Right lobe of liver (tissue), 6 donors: ENCODE data around the gene MN1. TPM values are rescaled to one million over a fixed set of nuclear protein-coding genes. Genes with fewer than 3 reads are reported as not detected.

ENCODE experiments used
- ATAC-seq, 4 donors: fragments of 200-7000 bp; cut with Tn5 transposase; one replicate each; pipeline ENCODE4 v1.9.1; 2020; ENCODE audit warnings: mild to moderate bottlenecking in 4 of 4, moderate library complexity in 4 of 4
- DNase-seq, 3 donors: peaks; one replicate each; pipeline ENCODE4 v3.0.0-alpha.2; 2020
- H3K27ac ChIP-seq, 3 donors: fragments of 200-600 bp; one replicate each; pipeline ENCODE4 v1.8.0; 2022
- H3K27me3 ChIP-seq, 2 donors: fragments of 200-600 bp; one replicate each; pipeline ENCODE4 v1.8.0; 2022
- H3K36me3 ChIP-seq, 4 donors: fragments of 200-600 bp; sonication (generic) in 1 of 4; one replicate each; pipeline versions ENCODE4 v1.5.1 to v1.8.0; 2017 to 2022; ENCODE audit warnings: control low read depth in 1 of 4
- H3K4me1 ChIP-seq, 4 donors: fragments of 200-600 bp; sonication (generic) in 1 of 4; one replicate each; pipeline versions ENCODE4 v1.5.1 to v1.8.0; 2017 to 2022; ENCODE audit warnings: control low read depth in 1 of 4
- H3K4me3 ChIP-seq, 3 donors: fragments of 200-600 bp; one replicate each; pipeline ENCODE4 v1.8.0; 2022
- H3K9me3 ChIP-seq, 4 donors: fragments of 200-600 bp; sonication (generic) in 1 of 4; one replicate each; pipeline versions ENCODE4 v1.5.1 to v1.8.0; 2017 to 2022; ENCODE audit warnings: control low read depth in 1 of 4
- POLR2A ChIP-seq: fragments of 450-650 bp; IDR thresholded peaks from one replicate; pipeline ENCODE4 v1.6.1; 2017; ENCODE audit warnings: antibody characterized with exemption, mild to moderate bottlenecking
- WGBS: methylation state at CpG from one replicate; pipeline ENCODE4 v1.1.6; 2018; ENCODE audit warnings: low coverage, low lambda C conversion rate; ENCODE audit not compliant: insufficient coverage; ENCODE audit errors: missing lambda C conversion rate; 5-methylcytosine and 5-hydroxymethylcytosine counted together
- intact Hi-C, 2 donors: fragments of 100-400 bp; cut with DNase I; formaldehyde crosslinking; loops; one replicate each; pipeline versions ENCODE4 v1.11.2 to v1.14.1; 2022
- total RNA-seq, 6 experiments: library from RNA; depleted of rRNA in 2 of 6; stranded (reverse); fragments of >200 nt in 2 of 6; fragmentation: NEBNext Ultra II Directional in 3 of 6; extraction: Animal tissue kit (Norgen Biotek cat#: 25700) in 3 of 6; gene quantifications; one replicate each; pipeline versions ENCODE4 v1.1.0 to v1.2.4, GENCODE V29; 2016 to 2023
- TF ChIP-seq, protein P1 (sequence below), 4 donors: fragments of 200-600 bp in 3 of 4; fragments of 450-650 bp in 1 of 4; IDR thresholded peaks; one replicate each; pipeline versions ENCODE4 v1.5.1 to v1.8.0; 2016 to 2022; ENCODE audit warnings: antibody characterized with exemption in 4 of 4, mild to moderate bottlenecking in 2 of 4
- donor health status: DM: no; HTN: yes; CAD: no.
- donor health status: DM: no; HTN: no; CAD: no.
- donor health status: DM: no; HTN: no; CAD: no.
- donor health status: DM: no; HTN: yes; CAD: no.
- donor health status: DM: no; HTN: yes; CAD: no.

MN1 gene
- total RNA-seq, 6 experiments from 2014 or later: 0.10 to 0.77 (median 0.46) TPM

GRCh38 chr22:27717094-27717493, 84.5 kb downstream of the MN1 start:
- H3K27ac ChIP-seq: no peak overlapping the region
- no peaks in the 10 kb centered on the region for H3K27me3 ChIP-seq
- H3K4me3 ChIP-seq: no peak overlapping the region
- intact Hi-C loops: no loop called here
- DNase-seq (no peak), ATAC-seq (no peak)
- no peaks in the 10 kb centered on the region for H3K36me3 ChIP-seq
- WGBS: 59% methylated on average over 9 of the region's 9 CpGs
- TF ChIP-seq, protein P1, sequence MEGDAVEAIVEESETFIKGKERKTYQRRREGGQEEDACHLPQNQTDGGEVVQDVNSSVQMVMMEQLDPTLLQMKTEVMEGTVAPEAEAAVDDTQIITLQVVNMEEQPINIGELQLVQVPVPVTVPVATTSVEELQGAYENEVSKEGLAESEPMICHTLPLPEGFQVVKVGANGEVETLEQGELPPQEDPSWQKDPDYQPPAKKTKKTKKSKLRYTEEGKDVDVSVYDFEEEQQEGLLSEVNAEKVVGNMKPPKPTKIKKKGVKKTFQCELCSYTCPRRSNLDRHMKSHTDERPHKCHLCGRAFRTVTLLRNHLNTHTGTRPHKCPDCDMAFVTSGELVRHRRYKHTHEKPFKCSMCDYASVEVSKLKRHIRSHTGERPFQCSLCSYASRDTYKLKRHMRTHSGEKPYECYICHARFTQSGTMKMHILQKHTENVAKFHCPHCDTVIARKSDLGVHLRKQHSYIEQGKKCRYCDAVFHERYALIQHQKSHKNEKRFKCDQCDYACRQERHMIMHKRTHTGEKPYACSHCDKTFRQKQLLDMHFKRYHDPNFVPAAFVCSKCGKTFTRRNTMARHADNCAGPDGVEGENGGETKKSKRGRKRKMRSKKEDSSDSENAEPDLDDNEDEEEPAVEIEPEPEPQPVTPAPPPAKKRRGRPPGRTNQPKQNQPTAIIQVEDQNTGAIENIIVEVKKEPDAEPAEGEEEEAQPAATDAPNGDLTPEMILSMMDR (IDR thresholded peaks at IDR 0.05): no peak
- no peak for TF ChIP-seq POLR2A
- no peaks in the 10 kb centered on the region for H3K4me1 ChIP-seq
- no peaks in the 10 kb centered on the region for H3K9me3 ChIP-seq

DNA sequence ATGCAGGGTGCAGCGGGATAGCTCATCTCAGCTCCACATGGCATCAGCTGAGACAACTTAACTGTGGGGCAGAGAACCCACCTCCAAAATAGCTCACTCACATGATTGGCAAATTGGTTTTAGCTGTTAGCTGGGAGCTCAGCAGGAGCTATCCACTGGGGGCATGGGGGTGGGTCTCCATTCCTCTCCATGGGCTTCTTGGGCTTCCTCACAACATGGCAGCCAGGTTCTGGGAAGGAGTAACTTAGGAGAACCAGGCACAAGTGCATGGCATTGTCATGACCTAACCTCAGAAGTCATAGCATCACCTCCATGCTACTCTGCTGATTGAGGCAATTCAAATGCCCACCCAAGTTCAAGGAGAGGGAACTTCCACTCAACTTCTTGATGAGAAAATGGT, 85.5 kb downstream of the MN1 start:
- intact Hi-C loops: no loop called here
- Histone ChIP-seq H3K27me3 (no peaks in the 10 kb centered on the region), H3K4me1 (no peaks in the 10 kb centered on the region), H3K9me3 (no peaks in the 10 kb centered on the region), H3K36me3 (no peaks in the 10 kb centered on the region), H3K27ac (no peak overlapping the region), H3K4me3 (no peak overlapping the region)
- ATAC-seq: no peak
- DNase-seq: no peak
- TF ChIP-seq POLR2A: no peak
- TF ChIP-seq, protein P1 (IDR thresholded peaks at IDR 0.05): no peak
- WGBS: 100% methylated on average over 1 of the region's 1 CpG

GRCh38 chr22:27715106-27715505, 86.5 kb downstream of the MN1 start:
- no peak overlapping the region for H3K27ac ChIP-seq
- DNase-seq (no peak), ATAC-seq (no peak)
- H3K27me3 ChIP-seq: no peaks in the 10 kb centered on the region
- no peaks in the 10 kb centered on the region for H3K9me3 ChIP-seq
- no peaks in the 10 kb centered on the region for H3K4me1 ChIP-seq
- intact Hi-C loops: no loop called here
- H3K4me3 ChIP-seq: no peak overlapping the region
- H3K36me3 ChIP-seq: no peaks in the 10 kb centered on the region
- no peak for TF ChIP-seq POLR2A
- TF ChIP-seq, protein P1 (IDR thresholded peaks at IDR 0.05): no peak
- WGBS: 57% methylated on average over 6 of the region's 10 CpGs

- TF ChIP-seq, protein P1 (IDR thresholded peaks at IDR 0.05): no peak
- no peak for TF ChIP-seq POLR2A
- WGBS: 33% methylated on average over 4 of the region's 6 CpGs
- H3K9me3 ChIP-seq: no peaks in the 10 kb centered on the region
- intact Hi-C loops: no loop called here
- H3K27me3 ChIP-seq: no peaks in the 10 kb centered on the region
- no peak overlapping the region for H3K27ac ChIP-seq
- H3K36me3 ChIP-seq: no peaks in the 10 kb centered on the region
- no peak overlapping the region for H3K4me3 ChIP-seq
- DNase-seq: no peak
- no peak for ATAC-seq
- no peaks in the 10 kb centered on the region for H3K4me1 ChIP-seq
Observed at GRCh38 chr22:27714068-27714467, 87.5 kb downstream of the MN1 start.

- no peaks in the 10 kb centered on the region for H3K9me3 ChIP-seq
- 55% methylated on average over 3 of the region's 4 CpGs for whole genome bisulfite sequencing
- ATAC-seq (no peak), DNase-seq (no peak)
- H3K4me3 ChIP-seq: no peak overlapping the region
- intact Hi-C loops: no loop called here
- no peak overlapping the region for H3K27ac ChIP-seq
- H3K4me1 ChIP-seq: no peaks in the 10 kb centered on the region
- no peaks in the 10 kb centered on the region for H3K27me3 ChIP-seq
- no peaks in the 10 kb centered on the region for H3K36me3 ChIP-seq
- TF ChIP-seq, protein P1 (IDR thresholded peaks at IDR 0.05): no peak
- TF ChIP-seq POLR2A: no peak
Observed at GRCh38 chr22:27713461-27713860, 88.1 kb downstream of the MN1 start.
